GM23338 (cell line): ENCODE results near the gene GGA2. TPM values are rescaled to one million over a fixed set of nuclear protein-coding genes. Genes with fewer than 3 reads are reported as not detected.

Source experiments
- ATAC-seq: fragments of 200-7000 bp; cut with Tn5 transposase; 3 replicates; pipeline ENCODE4 v1.9.1; 2020
- DNase-seq: peaks from one replicate; pipeline ENCODE4 v3.0.0-alpha.2; 2015; ENCODE audit warnings: low spot score
- H2AFZ ChIP-seq: fragments of 200-600 bp; sonication (generic); 2 replicates; pipeline ENCODE4 v1.8.0; 2016; ENCODE audit warnings: antibody characterized with exemption, mild to moderate bottlenecking, moderate library complexity
- H3F3A ChIP-seq: fragments of 200-600 bp; sonication (generic); replicated peaks from 2 replicates; pipeline ENCODE4 v1.8.0; 2017; ENCODE audit warnings: antibody characterized with exemption, mixed run types, low read depth
- H3K27ac ChIP-seq: fragments of 200-600 bp; sonication (generic); 2 replicates; pipeline ENCODE4 v1.6.1; 2016; ENCODE audit warnings: low read depth
- H3K27me3 ChIP-seq: fragments of 200-600 bp; sonication (generic); 2 replicates; pipeline ENCODE4 v1.8.0; 2016; ENCODE audit warnings: mild to moderate bottlenecking, mixed run types, moderate library complexity; ENCODE audit not compliant: insufficient read depth
- H3K36me3 ChIP-seq: fragments of 200-600 bp; sonication (generic); 2 replicates; pipeline ENCODE4 v1.8.0; 2016; ENCODE audit warnings: mild to moderate bottlenecking; ENCODE audit not compliant: insufficient read depth
- H3K4me1 ChIP-seq: fragments of 200-600 bp; sonication (generic); 2 replicates; pipeline ENCODE4 v1.8.0; 2016; ENCODE audit warnings: mild to moderate bottlenecking, moderate library complexity; ENCODE audit not compliant: insufficient read depth
- H3K4me2 ChIP-seq: fragments of 200-600 bp; sonication (generic); 2 replicates; pipeline ENCODE4 v1.7.1; 2017; ENCODE audit warnings: mixed run types
- H3K4me3 ChIP-seq: fragments of 200-600 bp; sonication (generic); 2 replicates; pipeline ENCODE4 v1.6.1; 2016; ENCODE audit warnings: mixed run types
- H3K79me2 ChIP-seq: fragments of 200-600 bp; sonication (generic); replicated peaks from 2 replicates; pipeline ENCODE4 v1.8.0; 2017; ENCODE audit warnings: mild to moderate bottlenecking; ENCODE audit not compliant: insufficient read depth
- H3K9me2 ChIP-seq: fragments of 200-600 bp; sonication (generic); 2 replicates; pipeline ENCODE4 v1.8.0; 2017; ENCODE audit not compliant: insufficient read depth
- H4K20me1 ChIP-seq: fragments of 200-600 bp; sonication (generic); replicated peaks from 2 replicates; pipeline ENCODE4 v1.8.0; 2017; ENCODE audit warnings: mild to moderate bottlenecking; ENCODE audit not compliant: insufficient read depth
- H3K27ac Mint-ChIP-seq: 2 replicates; pipeline ENCODE4 v1.8.0; 2020; ENCODE audit warnings: inconsistent platforms, mild to moderate bottlenecking, moderate library complexity, mixed read lengths
- H3K27me3 Mint-ChIP-seq: 3 replicates; pipeline ENCODE4 v1.8.0; 2022; ENCODE audit warnings: low read depth, mild to moderate bottlenecking, moderate library complexity, mixed read lengths, inconsistent platforms; ENCODE audit not compliant: insufficient read depth, poor library complexity
- H3K36me3 Mint-ChIP-seq: 3 replicates; pipeline ENCODE4 v1.8.0; 2021; ENCODE audit warnings: low read depth, mild to moderate bottlenecking, inconsistent platforms, moderate library complexity, mixed read lengths
- H3K4me1 Mint-ChIP-seq: 3 replicates; pipeline ENCODE4 v1.8.0; 2020; ENCODE audit warnings: mild to moderate bottlenecking, inconsistent platforms, mixed read lengths
- H3K4me3 Mint-ChIP-seq: 3 replicates; pipeline ENCODE4 v1.8.0; 2021; ENCODE audit warnings: moderate library complexity, mild to moderate bottlenecking, inconsistent platforms, mixed read lengths
- H3K9me3 Mint-ChIP-seq: 3 replicates; pipeline ENCODE4 v1.8.0; 2020; ENCODE audit warnings: moderate library complexity, mild to moderate bottlenecking, inconsistent platforms, mixed read lengths
- CREB1 ChIP-seq: fragments of 250-450 bp; sonication (Bioruptor Pico); IDR thresholded peaks from 2 replicates; pipeline ENCODE4 v1.5.0; 2020; ENCODE audit warnings: low read depth, mild to moderate bottlenecking, moderate library complexity
- EZH2 ChIP-seq: fragments of 200-600 bp; sonication (generic); IDR thresholded peaks from one replicate; pipeline ENCODE4 v1.8.0; 2017; ENCODE audit warnings: antibody characterized with exemption, mild to moderate bottlenecking, low read depth; ENCODE audit not compliant: unreplicated experiment
- REST ChIP-seq: IDR thresholded peaks from one replicate; pipeline ENCODE4 v1.6.1; 2018; ENCODE audit warnings: antibody characterized with exemption; ENCODE audit not compliant: unreplicated experiment
- ZNF114 ChIP-seq: fragments of 250-450 bp; sonication (Bioruptor Pico); IDR thresholded peaks from 2 replicates; pipeline ENCODE4 v1.5.0; 2020; ENCODE audit warnings: mild to moderate bottlenecking, moderate library complexity
- ZNF462 ChIP-seq: fragments of 250-450 bp; sonication (Bioruptor Pico); IDR thresholded peaks from 2 replicates; pipeline ENCODE4 v1.5.0; 2020; ENCODE audit warnings: mild to moderate bottlenecking, moderate library complexity
- polyA plus RNA-seq: library from polyadenylated mRNA; unstranded; fragments of >200 nt; fragmentation: Nextera tagmentation; extraction: Ambion mirVana; gene quantifications from 2 replicates; pipeline ENCODE4 v1.2.1, GENCODE V29; 2016
- total RNA-seq: library from RNA; depleted of rRNA; stranded (reverse); fragments of >200 nt; shearing (Covaris generic); gene quantifications from 2 replicates; pipeline ENCODE4 v1.2.3, GENCODE V29; 2014
- TF ChIP-seq, protein P1 (sequence below): IDR thresholded peaks from 2 replicates; pipeline ENCODE4 v1.6.1; 2016; ENCODE audit warnings: antibody characterized with exemption

The GGA2 gene
- total and polyA plus RNA-seq, 2 experiments from 2014 or later: 40.3 to 76.6 TPM

- Histone ChIP-seq H4K20me1 (peaks cover 2% of the 10 kb centered on the region), H3K27ac (no peak overlapping the region), H3K36me3 (peaks cover 52% of the 10 kb centered on the region), H3K4me2 (no peak overlapping the region), H3F3A (no peaks in the 10 kb centered on the region), H2AFZ (no peak overlapping the region), H3K4me1 (no peaks in the 10 kb centered on the region), H3K4me3 (no peak overlapping the region), H3K27me3 (no peaks in the 10 kb centered on the region), H3K79me2 (no peaks in the 10 kb centered on the region), H3K9me2 (no peaks in the 10 kb centered on the region)
- H3K4me3 Mint-ChIP-seq: no peak overlapping the region
- H3K27me3 Mint-ChIP-seq: peaks cover 8% of the 10 kb centered on the region
- no peaks in the 10 kb centered on the region for H3K4me1 Mint-ChIP-seq
- TF ChIP-seq EZH2 (no peak), ZNF114 (CRISPR knock-in tag) (no peak)
- DNase-seq (no peak), ATAC-seq (no peak)
- no peaks in the 10 kb centered on the region for H3K9me3 Mint-ChIP-seq
- H3K36me3 Mint-ChIP-seq: peaks cover 59% of the 10 kb centered on the region
- peak overlapping the region; percentile 92 for H3K27ac Mint-ChIP-seq
These were observed 28.6 kb upstream of the GGA2 start for GRCh38 chr16:23538919-23539278.

- Histone ChIP-seq H3K4me2 (no peak overlapping the region), H3K27ac (no peak overlapping the region), H3K36me3 (peaks cover 49% of the 10 kb centered on the region), H3K4me1 (no peaks in the 10 kb centered on the region), H3K4me3 (no peak overlapping the region), H3F3A (no peaks in the 10 kb centered on the region), H4K20me1 (peaks cover 2% of the 10 kb centered on the region), H3K27me3 (no peaks in the 10 kb centered on the region), H3K79me2 (no peaks in the 10 kb centered on the region), H2AFZ (no peak overlapping the region), H3K9me2 (no peaks in the 10 kb centered on the region)
- no peak for TF ChIP-seq CREB1 (CRISPR knock-in tag)
- TF ChIP-seq, protein P1, sequence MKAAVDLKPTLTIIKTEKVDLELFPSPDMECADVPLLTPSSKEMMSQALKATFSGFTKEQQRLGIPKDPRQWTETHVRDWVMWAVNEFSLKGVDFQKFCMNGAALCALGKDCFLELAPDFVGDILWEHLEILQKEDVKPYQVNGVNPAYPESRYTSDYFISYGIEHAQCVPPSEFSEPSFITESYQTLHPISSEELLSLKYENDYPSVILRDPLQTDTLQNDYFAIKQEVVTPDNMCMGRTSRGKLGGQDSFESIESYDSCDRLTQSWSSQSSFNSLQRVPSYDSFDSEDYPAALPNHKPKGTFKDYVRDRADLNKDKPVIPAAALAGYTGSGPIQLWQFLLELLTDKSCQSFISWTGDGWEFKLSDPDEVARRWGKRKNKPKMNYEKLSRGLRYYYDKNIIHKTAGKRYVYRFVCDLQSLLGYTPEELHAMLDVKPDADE: no peak
- no peak for TF ChIP-seq ZNF462 (CRISPR knock-in tag)
- TF ChIP-seq REST: no peak
- ATAC-seq (no peak), DNase-seq (no peak)
- no peak overlapping the region for H3K4me3 Mint-ChIP-seq
- H3K36me3 Mint-ChIP-seq: peaks cover 61% of the 10 kb centered on the region
- H3K27ac Mint-ChIP-seq: no peak overlapping the region
- no peaks in the 10 kb centered on the region for H3K9me3 Mint-ChIP-seq
- H3K4me1 Mint-ChIP-seq: no peaks in the 10 kb centered on the region
- peaks cover 8% of the 10 kb centered on the region for H3K27me3 Mint-ChIP-seq
These were observed 27.1 kb upstream of the GGA2 start for GRCh38 chr16:23537390-23537789.
